GM19193 (cell line): Measurements from ENCODE around the gene SFXN3.

Experiments
- POLR2A ChIP-seq: IDR thresholded peaks from 4 replicates; pipeline ENCODE4 v1.6.1; 2011; ENCODE audit not compliant: insufficient read depth, insufficient read length; ENCODE audit errors: extremely low read depth

The SFXN3 gene, protein sequence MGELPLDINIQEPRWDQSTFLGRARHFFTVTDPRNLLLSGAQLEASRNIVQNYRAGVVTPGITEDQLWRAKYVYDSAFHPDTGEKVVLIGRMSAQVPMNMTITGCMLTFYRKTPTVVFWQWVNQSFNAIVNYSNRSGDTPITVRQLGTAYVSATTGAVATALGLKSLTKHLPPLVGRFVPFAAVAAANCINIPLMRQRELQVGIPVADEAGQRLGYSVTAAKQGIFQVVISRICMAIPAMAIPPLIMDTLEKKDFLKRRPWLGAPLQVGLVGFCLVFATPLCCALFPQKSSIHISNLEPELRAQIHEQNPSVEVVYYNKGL

GRCh38 chr10:101031128-101031795 lies at the start of gene SFXN3, which contains the start of gene PDZD7:
Gene SFXN3, plus strand, starts transcription at chr10:101031234. Its CDS starts 3,461 bp downstream, at chr10:101034695.
Gene PDZD7, minus strand, starts transcription at chr10:101031129. Its CDS starts 910 bp downstream, at chr10:101030219.
- TF ChIP-seq POLR2A = no peak

DNA sequence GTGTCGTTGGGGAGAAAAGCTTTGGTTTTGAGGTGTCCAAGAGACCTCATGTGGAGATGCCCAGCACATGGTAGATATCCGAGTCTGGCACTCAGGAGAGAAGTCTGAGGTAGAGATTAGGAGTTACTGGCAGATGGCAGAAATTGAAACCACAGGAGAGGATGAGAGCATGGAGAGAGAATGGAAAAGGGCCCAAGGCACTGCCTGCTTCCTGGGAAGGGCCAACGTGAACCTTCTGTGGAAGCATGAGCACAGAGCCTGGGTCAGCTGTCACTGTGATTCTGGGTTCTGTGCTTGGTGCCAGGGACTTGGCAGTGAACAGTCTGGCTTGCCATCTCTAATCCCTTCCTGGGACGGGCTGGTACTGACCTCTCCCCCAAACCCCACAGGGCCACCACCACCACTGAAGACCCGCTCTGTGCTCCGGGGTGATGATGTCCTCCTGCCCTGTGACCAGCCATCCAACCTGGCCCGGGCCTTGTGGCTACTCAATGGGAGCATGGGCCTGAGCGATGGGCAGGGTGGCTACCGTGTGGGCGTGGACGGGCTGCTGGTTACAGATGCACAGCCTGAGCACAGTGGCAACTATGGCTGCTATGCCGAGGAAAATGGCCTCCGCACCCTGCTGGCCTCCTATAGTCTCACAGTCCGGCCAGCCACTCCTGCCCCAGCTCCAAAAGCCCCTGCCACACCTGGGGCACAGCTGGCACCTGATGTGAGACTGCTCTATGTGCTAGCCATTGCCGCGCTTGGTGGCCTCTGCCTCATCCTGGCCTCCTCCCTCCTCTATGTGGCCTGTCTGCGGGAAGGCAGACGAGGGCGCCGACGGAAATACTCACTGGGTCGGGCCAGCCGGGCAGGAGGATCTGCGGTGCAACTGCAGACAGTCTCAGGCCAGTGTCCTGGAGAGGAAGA lies 47.9 kb upstream of the SFXN3 start:
- no peak for TF ChIP-seq POLR2A

- TF ChIP-seq POLR2A = no peak
Measured at GRCh38 chr10:100983868-100984671, 47.0 kb upstream of the SFXN3 start.

DNA sequence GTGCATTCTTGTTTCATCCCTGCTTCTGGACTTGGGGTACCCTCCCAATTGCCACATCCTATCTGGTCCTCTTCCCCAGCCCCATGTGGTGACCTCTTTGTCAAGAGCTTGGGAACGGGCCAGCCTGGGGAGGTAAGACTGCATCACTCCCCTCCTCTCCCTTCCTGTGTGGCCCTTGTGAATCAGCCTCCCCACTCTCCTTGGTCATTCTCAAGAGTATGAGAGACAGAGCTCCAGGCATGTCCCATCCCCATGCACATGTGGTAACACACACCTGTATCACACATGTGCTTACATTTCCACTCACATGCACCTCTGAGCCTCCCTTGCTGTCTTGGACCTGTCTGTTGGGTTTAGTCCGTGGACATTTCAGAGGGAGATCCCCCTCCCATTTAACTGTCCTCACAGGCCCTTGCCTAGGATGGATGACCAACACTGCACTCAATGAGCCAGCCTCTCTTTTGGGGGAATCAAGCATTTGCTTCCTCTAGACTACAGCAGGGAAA lies 46.3 kb upstream of the SFXN3 start:
- no peak for TF ChIP-seq POLR2A

GRCh38 chr10:100985336-100985735 lies 45.7 kb upstream of the SFXN3 start:
- no peak for TF ChIP-seq POLR2A

DNA sequence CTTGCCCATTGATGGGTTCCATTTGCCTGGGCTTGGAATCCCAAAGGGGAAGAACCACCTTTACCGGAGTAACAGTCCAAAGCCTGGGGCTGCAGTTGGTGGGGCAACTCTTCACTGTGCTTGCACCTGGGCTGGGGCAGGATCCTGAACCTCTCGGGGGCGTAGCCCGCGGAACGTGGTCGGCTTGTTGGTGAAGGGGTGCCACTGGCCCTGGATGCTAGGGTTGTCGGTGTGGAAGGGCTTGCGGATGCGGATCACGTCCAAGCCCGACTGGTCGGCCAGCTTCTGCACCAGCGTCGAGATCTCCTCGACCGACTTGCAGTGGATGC lies 44.4 kb upstream of the SFXN3 start:
- TF ChIP-seq POLR2A = no peak

- peak; percentile 83 for TF ChIP-seq POLR2A
Measured at GRCh38 chr10:100986952-100987684, 43.9 kb upstream of the SFXN3 start, which contains the start of the genes MRPL43 and TWNK. Gene MRPL43, minus strand, starts transcription at chr10:100987497. Its CDS starts 54 bp downstream, at chr10:100987443. Gene TWNK, plus strand, starts transcription at chr10:100987543. Its CDS starts 668 bp downstream, at chr10:100988211.

- TF ChIP-seq POLR2A = no peak
Measured at GRCh38 chr10:100987685-100988049, 43.4 kb upstream of the SFXN3 start.

GRCh38 chr10:100988166-100988565 lies 42.9 kb upstream of the SFXN3 start:
- no peak for TF ChIP-seq POLR2A

GRCh38 chr10:100989088-100989487 lies 41.9 kb upstream of the SFXN3 start:
- TF ChIP-seq POLR2A = no peak

- peak; percentile 24 for TF ChIP-seq POLR2A
Measured at GRCh38 chr10:100993986-100994708, 36.9 kb upstream of the SFXN3 start.

DNA sequence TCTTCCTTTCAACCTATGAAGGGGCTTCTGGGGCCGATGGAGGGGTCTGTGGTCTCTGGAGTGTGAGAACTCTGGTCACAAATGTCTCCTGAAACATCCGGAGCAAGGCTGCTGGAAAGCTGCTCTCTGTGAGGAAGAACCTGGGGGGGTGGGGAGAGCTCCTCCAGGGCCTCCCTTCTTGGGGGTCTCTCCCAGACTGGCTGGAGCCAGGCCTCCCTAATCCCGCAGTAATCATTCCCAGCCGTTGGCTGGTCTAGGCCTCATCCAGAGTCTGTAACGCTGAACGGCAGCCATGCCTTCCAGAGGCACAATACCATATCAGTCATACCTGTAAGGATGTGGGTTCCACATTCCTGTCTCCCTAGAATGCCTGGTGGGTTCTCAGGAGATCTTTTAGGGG lies 35.9 kb upstream of the SFXN3 start:
- TF ChIP-seq POLR2A = no peak
